Right atrium auricular region (tissue), 2 donors: ENCODE data around the gene TTLL11. TPM values are rescaled to one million over a fixed set of nuclear protein-coding genes. Genes with fewer than 3 reads are reported as not detected.

Source experiments
- DNase-seq: peaks from one replicate; pipeline ENCODE4 v3.0.0-alpha.2; 2019; ENCODE audit warnings: low spot score
- H3K27ac ChIP-seq, 2 donors: fragments of 200-600 bp; sonication (generic); 1 replicate in 1 of 2; 2 replicates in 1 of 2; pipeline ENCODE4 v1.5.1; 2016 to 2019
- H3K27me3 ChIP-seq, 2 donors: fragments of 200-600 bp; sonication (generic); one replicate each; pipeline versions ENCODE4 v1.5.1 to v1.6.0; 2017 to 2019
- H3K36me3 ChIP-seq: fragments of 200-600 bp; sonication (generic); one replicate; pipeline ENCODE4 v1.5.1; 2016
- H3K4me1 ChIP-seq, 2 donors: fragments of 200-600 bp; sonication (generic); one replicate each; pipeline versions ENCODE4 v1.5.1 to v1.6.0; 2017 to 2019
- H3K4me3 ChIP-seq, 2 donors: fragments of 200-600 bp; sonication (generic); 1 replicate in 1 of 2; 2 replicates in 1 of 2; pipeline ENCODE4 v1.5.1; 2017 to 2019; ENCODE audit warnings: mild to moderate bottlenecking in 1 of 2, moderate library complexity in 1 of 2
- H3K9me3 ChIP-seq, 2 donors: fragments of 200-600 bp; sonication (generic); one replicate each; pipeline ENCODE4 v1.5.1; 2019
- total RNA-seq, 2 donors: library from RNA; depleted of rRNA; stranded (reverse); fragments of >200 nt; gene quantifications; one replicate each; pipeline ENCODE4 v1.1.0, GENCODE V29; 2016
- TF ChIP-seq, protein P1 (sequence below), 2 donors: fragments of 200-600 bp; sonication (generic); IDR thresholded peaks; one replicate each; pipeline ENCODE4 v1.5.1; 2019; ENCODE audit warnings: antibody characterized with exemption in 2 of 2

TTLL11 gene
- total RNA-seq, 2 donors from 2014 or later: 5.9 to 7.8 TPM

- H3K27ac ChIP-seq: no peak overlapping the region
- DNase-seq: no peak
- TF ChIP-seq, protein P1, sequence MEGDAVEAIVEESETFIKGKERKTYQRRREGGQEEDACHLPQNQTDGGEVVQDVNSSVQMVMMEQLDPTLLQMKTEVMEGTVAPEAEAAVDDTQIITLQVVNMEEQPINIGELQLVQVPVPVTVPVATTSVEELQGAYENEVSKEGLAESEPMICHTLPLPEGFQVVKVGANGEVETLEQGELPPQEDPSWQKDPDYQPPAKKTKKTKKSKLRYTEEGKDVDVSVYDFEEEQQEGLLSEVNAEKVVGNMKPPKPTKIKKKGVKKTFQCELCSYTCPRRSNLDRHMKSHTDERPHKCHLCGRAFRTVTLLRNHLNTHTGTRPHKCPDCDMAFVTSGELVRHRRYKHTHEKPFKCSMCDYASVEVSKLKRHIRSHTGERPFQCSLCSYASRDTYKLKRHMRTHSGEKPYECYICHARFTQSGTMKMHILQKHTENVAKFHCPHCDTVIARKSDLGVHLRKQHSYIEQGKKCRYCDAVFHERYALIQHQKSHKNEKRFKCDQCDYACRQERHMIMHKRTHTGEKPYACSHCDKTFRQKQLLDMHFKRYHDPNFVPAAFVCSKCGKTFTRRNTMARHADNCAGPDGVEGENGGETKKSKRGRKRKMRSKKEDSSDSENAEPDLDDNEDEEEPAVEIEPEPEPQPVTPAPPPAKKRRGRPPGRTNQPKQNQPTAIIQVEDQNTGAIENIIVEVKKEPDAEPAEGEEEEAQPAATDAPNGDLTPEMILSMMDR (IDR thresholded peaks at IDR 0.05): no peak
- H3K27me3 ChIP-seq: no peaks in the 10 kb centered on the region
- H3K36me3 ChIP-seq: no peaks in the 10 kb centered on the region
- no peak overlapping the region for H3K4me3 ChIP-seq
- no peaks in the 10 kb centered on the region for H3K4me1 ChIP-seq
- H3K9me3 ChIP-seq: no peaks in the 10 kb centered on the region
These were observed 302.3 kb downstream of the TTLL11 start for GRCh38 chr9:121790841-121791240.

DNA sequence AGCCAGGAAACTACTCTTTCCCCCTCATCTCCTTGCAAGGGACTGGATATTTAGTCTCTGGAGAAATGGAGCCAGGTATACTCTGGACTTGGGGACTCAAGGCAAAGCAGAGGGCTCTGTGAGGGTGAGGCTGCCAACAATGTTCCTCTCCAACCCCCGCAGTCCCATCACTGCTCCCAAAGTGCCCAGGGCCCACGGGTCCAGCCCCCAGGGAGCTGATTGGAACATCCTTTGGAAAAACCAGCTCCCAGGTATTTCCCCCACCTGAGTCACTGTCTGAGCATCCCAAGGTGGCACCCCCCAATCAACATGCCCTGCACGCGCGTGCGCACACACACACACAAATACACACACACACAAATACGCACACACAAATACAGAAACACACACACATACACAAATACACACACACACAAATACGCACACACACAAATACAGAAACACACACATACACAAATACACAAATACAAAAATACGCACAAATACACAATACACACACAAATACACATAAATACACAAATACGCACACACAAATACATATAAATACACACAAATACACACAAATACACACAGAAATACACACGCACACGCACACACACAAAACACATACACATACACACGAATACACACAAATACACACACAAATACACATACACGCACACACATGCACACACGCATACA lies 304.3 kb downstream of the TTLL11 start:
- DNase-seq: no peak
- Histone ChIP-seq H3K27me3 (no peaks in the 10 kb centered on the region), H3K9me3 (no peaks in the 10 kb centered on the region), H3K4me1 (peaks cover 0 to 2% of the 10 kb centered on the region in 2 donors), H3K4me3 (no peak overlapping the region), H3K27ac (no peak overlapping the region), H3K36me3 (peaks cover 11% of the 10 kb centered on the region)
- TF ChIP-seq, protein P1 (IDR thresholded peaks at IDR 0.05): no peak

- TF ChIP-seq, protein P1 (IDR thresholded peaks at IDR 0.05): no peak
These were observed 306.1 kb downstream of the TTLL11 start for GRCh38 chr9:121786998-121787422.

GRCh38 chr9:121786543-121786948 lies 306.6 kb downstream of the TTLL11 start:
- H3K4me3 ChIP-seq: no peak overlapping the region
- TF ChIP-seq, protein P1 (IDR thresholded peaks at IDR 0.05): no peak
- no peaks in the 10 kb centered on the region for H3K9me3 ChIP-seq
- no peak for DNase-seq
- H3K27ac ChIP-seq: no peak overlapping the region
- H3K27me3 ChIP-seq: no peaks in the 10 kb centered on the region
- peaks cover 0 to 12% of the 10 kb centered on the region in 2 donors for H3K4me1 ChIP-seq
- H3K36me3 ChIP-seq: peaks cover 34% of the 10 kb centered on the region

More at GRCh38 chr9:121786998-121787422, 306.1 kb downstream of the TTLL11 start:
- H3K9me3 ChIP-seq: no peaks in the 10 kb centered on the region
- no peaks in the 10 kb centered on the region for H3K27me3 ChIP-seq
- no peak overlapping the region for H3K27ac ChIP-seq
- H3K4me1 ChIP-seq: peaks cover 0 to 12% of the 10 kb centered on the region in 2 donors
- H3K4me3 ChIP-seq: no peak overlapping the region
- peaks cover 30% of the 10 kb centered on the region for H3K36me3 ChIP-seq
- DNase-seq: no peak

GRCh38 chr9:121785673-121786542 lies 307.2 kb downstream of the TTLL11 start:
- TF ChIP-seq, protein P1 (IDR thresholded peaks at IDR 0.05): no peak
- Histone ChIP-seq H3K9me3 (no peaks in the 10 kb centered on the region), H3K27ac (no peak overlapping the region), H3K4me1 (peaks cover 0 to 12% of the 10 kb centered on the region in 2 donors), H3K4me3 (no peak overlapping the region), H3K27me3 (no peaks in the 10 kb centered on the region), H3K36me3 (peaks cover 41% of the 10 kb centered on the region)
- no peak for DNase-seq
